GM12891 (cell line): Measurements from ENCODE around the gene WASL.

ENCODE experiments used
- POLR2A ChIP-seq: IDR thresholded peaks from 2 replicates; pipeline ENCODE4 v1.6.1; 2011; ENCODE audit warnings: low read depth, low read length, control low read depth
- POLR2AphosphoS5 ChIP-seq: IDR thresholded peaks from 2 replicates; pipeline ENCODE4 v1.6.1; 2011; ENCODE audit warnings: low read depth, low read length, control low read depth
- POU2F2 ChIP-seq: IDR thresholded peaks from 2 replicates; pipeline ENCODE4 v1.6.1; 2011; ENCODE audit warnings: low read depth, mild to moderate bottlenecking, control low read depth, low read length, moderate library complexity
- SPI1 ChIP-seq: IDR thresholded peaks from 2 replicates; pipeline ENCODE4 v1.6.1; 2011; ENCODE audit warnings: low read depth, low read length, control low read depth
- TAF1 ChIP-seq: IDR thresholded peaks from 2 replicates; pipeline ENCODE4 v1.6.1; 2011; ENCODE audit warnings: low read depth, low read length, control low read depth

- no peak for TF ChIP-seq POU2F2
- TF ChIP-seq POLR2AphosphoS5, result no peak
- TF ChIP-seq POLR2A, result no peak
- no peak for TF ChIP-seq TAF1
- TF ChIP-seq SPI1, result no peak
Observed at GRCh38 chr7:123695944-123696677, 52.7 kb downstream of the WASL start.
